ENCODE results near the gene PLAGL2.
"Not testable (repeated sequence)": the region's sequence is repeated elsewhere in the genome, so short reads cannot be mapped to it uniquely, and the experiment has no call there.

The PLAGL2 gene

GRCh38 chr20:32207626-32208498, at the start of gene PLAGL2, which contains the start of gene POFUT1:
TSS of gene PLAGL2 (minus strand) at chr20:32207743. CDS start at chr20:32202178, 5,565 bp downstream.
TSS of gene POFUT1 (plus strand) at chr20:32207880. CDS start at chr20:32207942, 62 bp downstream.
- peak; percentile 26 for TF ChIP-seq CTCF (IDR thresholded peaks at IDR 0.05; ENCODE audit: low read depth, low read length)
- DNase-seq (ENCODE audit: extremely low read depth, low read depth): peak; percentile 62

- no peak for TF ChIP-seq CTCF (IDR thresholded peaks at IDR 0.05; ENCODE audit: low read depth, low read length)
- no peak for DNase-seq (ENCODE audit: extremely low read depth, low read depth)
Observed at GRCh38 chr20:32252189-32252588, 44.6 kb upstream of the PLAGL2 start.

- TF ChIP-seq CTCF (IDR thresholded peaks at IDR 0.05; ENCODE audit: low read depth, low read length): no peak
- no peak for DNase-seq (ENCODE audit: extremely low read depth, low read depth)
Observed at GRCh38 chr20:32251470-32251869, 43.9 kb upstream of the PLAGL2 start.

GRCh38 chr20:32249030-32249738, 41.6 kb upstream of the PLAGL2 start:
- TF ChIP-seq CTCF (IDR thresholded peaks at IDR 0.05; ENCODE audit: low read depth, low read length): no peak

GRCh38 chr20:32248043-32248442, 40.5 kb upstream of the PLAGL2 start:
- DNase-seq (ENCODE audit: extremely low read depth, low read depth): no peak
- TF ChIP-seq CTCF (IDR thresholded peaks at IDR 0.05; ENCODE audit: low read depth, low read length): no peak

More at GRCh38 chr20:32249030-32249738, 41.6 kb upstream of the PLAGL2 start:
- no peak for DNase-seq (ENCODE audit: extremely low read depth, low read depth)

GRCh38 chr20:32246208-32246607, 38.7 kb upstream of the PLAGL2 start:
- not testable (repeated sequence) for DNase-seq (ENCODE audit: extremely low read depth, low read depth)

GRCh38 chr20:32244959-32245358, 37.4 kb upstream of the PLAGL2 start:
- TF ChIP-seq CTCF (IDR thresholded peaks at IDR 0.05; ENCODE audit: low read depth, low read length): no peak
- no peak for DNase-seq (ENCODE audit: extremely low read depth, low read depth)
